HepG2 (cell line): Measurements from ENCODE around the gene PDXDC1. TPM values are rescaled to one million over a fixed set of nuclear protein-coding genes. Genes with fewer than 3 reads are reported as not detected.

Experiments used
- ATM ChIP-seq: fragments of 450-650 bp; IDR thresholded peaks from 2 replicates; pipeline ENCODE4 v1.7.1; 2017; ENCODE audit warnings: mild to moderate bottlenecking, borderline replicate concordance
- MED1 ChIP-seq: sonication (generic); formaldehyde crosslinking; IDR thresholded peaks from 2 replicates; pipeline ENCODE4 v1.4.0; 2020; ENCODE audit warnings: missing genetic modification reagents
- PHF21A ChIP-seq: sonication (generic); formaldehyde crosslinking; IDR thresholded peaks from 2 replicates; pipeline ENCODE4 v1.5.0; 2020; ENCODE audit warnings: mild to moderate bottlenecking, missing genetic modification reagents
- RORA ChIP-seq: sonication (generic); formaldehyde crosslinking; IDR thresholded peaks from 2 replicates; pipeline ENCODE4 v1.5.0; 2020; ENCODE audit warnings: mild to moderate bottlenecking, missing genetic modification reagents, moderate library complexity
- ZFP36L2 ChIP-seq: sonication (generic); formaldehyde crosslinking; IDR thresholded peaks from 2 replicates; pipeline ENCODE4 v1.4.0; 2020; ENCODE audit warnings: missing genetic modification reagents
- ZFP37 ChIP-seq: sonication (generic); formaldehyde crosslinking; IDR thresholded peaks from 2 replicates; pipeline ENCODE4 v1.4.0; 2020; ENCODE audit warnings: missing genetic modification reagents, borderline replicate concordance
- ZNF234 ChIP-seq: sonication (generic); formaldehyde crosslinking; conservative IDR thresholded peaks from 2 replicates; pipeline ENCODE4 v1.5.1; 2020; ENCODE audit warnings: mild to moderate bottlenecking, missing genetic modification reagents
- ZNF460 ChIP-seq: sonication (generic); formaldehyde crosslinking; IDR thresholded peaks from 2 replicates; pipeline ENCODE4 v1.5.1; 2020; ENCODE audit warnings: missing genetic modification reagents, mild to moderate bottlenecking, borderline replicate concordance
- ZNF558 ChIP-seq: sonication (generic); formaldehyde crosslinking; IDR thresholded peaks from 2 replicates; pipeline ENCODE4 v1.9.0; 2022; ENCODE audit warnings: mild to moderate bottlenecking, missing genetic modification reagents, borderline replicate concordance
- ZNF672 ChIP-seq: sonication (generic); formaldehyde crosslinking; IDR thresholded peaks from 2 replicates; pipeline ENCODE4 v1.8.1; 2022; ENCODE audit warnings: missing genetic modification reagents
- polyA plus RNA-seq, 8 experiments: library from polyadenylated mRNA; depleted of rRNA in 3 of 8; stranded (reverse) in 7 of 8; unstranded in 1 of 8; fragments of >200 nt; fragmentation: Illumina TruSeq in 4 of 8; extraction: Trizol in 4 of 8; gene quantifications; 2 replicates each; pipeline versions ENCODE4 v1.2.1 to v1.2.3, GENCODE V29; 2011 to 2016; ENCODE audit warnings: low read depth in 4 of 8, missing spikeins in 1 of 8, mixed read lengths in 1 of 8; ENCODE audit not compliant: insufficient read depth in 1 of 8
- total RNA-seq, 5 experiments: library from RNA; depleted of rRNA; stranded (reverse); fragments of >200 nt; fragmentation: Illumina TruSeq; extraction: Trizol; gene quantifications; 2 replicates each; pipeline ENCODE4 v1.2.3, GENCODE V29; 2016; ENCODE audit warnings: low read depth in 1 of 5
- TF ChIP-seq, protein P1 (sequence below): sonication (generic); formaldehyde crosslinking; IDR thresholded peaks from 2 replicates; pipeline ENCODE4 v1.4.0; 2020; ENCODE audit warnings: mild to moderate bottlenecking, missing genetic modification reagents
- TF ChIP-seq, protein P2 (sequence below): sonication (generic); formaldehyde crosslinking; IDR thresholded peaks from 2 replicates; pipeline ENCODE4 v1.4.0; 2020; ENCODE audit warnings: missing genetic modification reagents, mild to moderate bottlenecking, borderline replicate concordance
- TF ChIP-seq, protein P3 (sequence below): sonication (generic); formaldehyde crosslinking; IDR thresholded peaks from 2 replicates; pipeline ENCODE4 v1.9.0; 2022; ENCODE audit warnings: low read depth, missing genetic modification reagents
- TF ChIP-seq, protein P4 (sequence below): IDR thresholded peaks from 2 replicates; pipeline ENCODE4 v1.6.1; 2016; ENCODE audit warnings: mild to moderate bottlenecking, missing biosample characterization, missing genetic modification reagents
- TF ChIP-seq, protein P5 (sequence below): sonication (generic); formaldehyde crosslinking; IDR thresholded peaks from 2 replicates; pipeline ENCODE4 v1.4.0; 2020; ENCODE audit warnings: low read depth, mild to moderate bottlenecking, missing genetic modification reagents

Gene PDXDC1
- total and polyA plus RNA-seq, 2 of the 13 experiments (the other 11 are each of a cell fraction or from before 2014, with no cell fraction given): 133 to 169 TPM

DNA sequence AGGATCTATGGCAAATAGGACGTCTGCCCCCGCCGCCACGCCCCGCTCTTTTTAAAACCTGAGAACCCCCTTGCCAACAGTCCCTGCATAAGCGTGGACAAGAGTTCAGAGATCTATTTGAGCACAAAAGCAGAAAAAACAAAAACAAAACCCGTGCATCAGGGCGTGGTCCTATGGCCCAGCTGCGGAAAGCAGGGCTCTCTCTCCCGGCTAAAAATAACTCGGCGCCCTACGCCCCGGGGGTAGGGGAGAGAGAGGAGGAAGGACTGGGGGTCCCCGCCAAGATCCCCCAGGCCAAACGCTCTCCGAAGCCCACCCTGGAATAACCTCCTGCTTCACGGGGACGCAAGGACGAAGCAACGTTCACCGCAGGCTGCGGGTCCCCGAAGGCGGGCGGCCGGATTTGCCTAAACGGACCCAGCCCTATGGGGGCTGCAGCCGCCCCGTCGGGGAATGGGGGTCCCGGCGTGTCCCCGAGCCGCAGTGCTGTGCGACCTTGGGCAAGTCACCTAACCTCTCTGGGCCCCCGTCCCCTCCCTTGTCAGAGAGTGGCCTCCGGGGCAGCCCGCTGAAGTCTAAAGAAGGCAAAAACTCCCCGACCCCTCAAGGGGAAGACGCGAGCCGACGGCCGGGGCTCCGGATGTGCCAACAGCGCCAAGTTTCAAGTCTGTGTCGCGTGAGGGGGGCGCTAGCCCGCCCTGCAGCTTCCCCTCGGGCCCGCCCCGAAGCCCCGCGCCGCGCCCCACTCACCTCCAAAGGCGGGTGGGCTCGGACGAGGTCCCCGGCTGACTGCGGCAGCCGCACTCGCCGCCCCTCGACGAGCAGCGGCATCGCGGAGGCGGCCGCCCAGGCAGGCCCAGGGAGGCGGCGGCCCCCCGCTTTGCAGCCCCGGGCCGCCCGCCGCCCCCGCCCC is 80.6 kb downstream of the PDXDC1 start (continued):
- TF ChIP-seq, protein P1, sequence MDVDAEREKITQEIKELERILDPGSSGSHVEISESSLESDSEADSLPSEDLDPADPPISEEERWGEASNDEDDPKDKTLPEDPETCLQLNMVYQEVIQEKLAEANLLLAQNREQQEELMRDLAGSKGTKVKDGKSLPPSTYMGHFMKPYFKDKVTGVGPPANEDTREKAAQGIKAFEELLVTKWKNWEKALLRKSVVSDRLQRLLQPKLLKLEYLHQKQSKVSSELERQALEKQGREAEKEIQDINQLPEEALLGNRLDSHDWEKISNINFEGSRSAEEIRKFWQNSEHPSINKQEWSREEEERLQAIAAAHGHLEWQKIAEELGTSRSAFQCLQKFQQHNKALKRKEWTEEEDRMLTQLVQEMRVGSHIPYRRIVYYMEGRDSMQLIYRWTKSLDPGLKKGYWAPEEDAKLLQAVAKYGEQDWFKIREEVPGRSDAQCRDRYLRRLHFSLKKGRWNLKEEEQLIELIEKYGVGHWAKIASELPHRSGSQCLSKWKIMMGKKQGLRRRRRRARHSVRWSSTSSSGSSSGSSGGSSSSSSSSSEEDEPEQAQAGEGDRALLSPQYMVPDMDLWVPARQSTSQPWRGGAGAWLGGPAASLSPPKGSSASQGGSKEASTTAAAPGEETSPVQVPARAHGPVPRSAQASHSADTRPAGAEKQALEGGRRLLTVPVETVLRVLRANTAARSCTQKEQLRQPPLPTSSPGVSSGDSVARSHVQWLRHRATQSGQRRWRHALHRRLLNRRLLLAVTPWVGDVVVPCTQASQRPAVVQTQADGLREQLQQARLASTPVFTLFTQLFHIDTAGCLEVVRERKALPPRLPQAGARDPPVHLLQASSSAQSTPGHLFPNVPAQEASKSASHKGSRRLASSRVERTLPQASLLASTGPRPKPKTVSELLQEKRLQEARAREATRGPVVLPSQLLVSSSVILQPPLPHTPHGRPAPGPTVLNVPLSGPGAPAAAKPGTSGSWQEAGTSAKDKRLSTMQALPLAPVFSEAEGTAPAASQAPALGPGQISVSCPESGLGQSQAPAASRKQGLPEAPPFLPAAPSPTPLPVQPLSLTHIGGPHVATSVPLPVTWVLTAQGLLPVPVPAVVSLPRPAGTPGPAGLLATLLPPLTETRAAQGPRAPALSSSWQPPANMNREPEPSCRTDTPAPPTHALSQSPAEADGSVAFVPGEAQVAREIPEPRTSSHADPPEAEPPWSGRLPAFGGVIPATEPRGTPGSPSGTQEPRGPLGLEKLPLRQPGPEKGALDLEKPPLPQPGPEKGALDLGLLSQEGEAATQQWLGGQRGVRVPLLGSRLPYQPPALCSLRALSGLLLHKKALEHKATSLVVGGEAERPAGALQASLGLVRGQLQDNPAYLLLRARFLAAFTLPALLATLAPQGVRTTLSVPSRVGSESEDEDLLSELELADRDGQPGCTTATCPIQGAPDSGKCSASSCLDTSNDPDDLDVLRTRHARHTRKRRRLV (CRISPR knock-in tag): peak; percentile 39
- TF ChIP-seq RORA (CRISPR knock-in tag) (no peak), PHF21A (CRISPR knock-in tag) (no peak), MED1 (CRISPR knock-in tag) (peak; percentile 38; the same call in 1 of the 2 replicates), ZFP37 (CRISPR knock-in tag) (no peak), ZFP36L2 (CRISPR knock-in tag) (no peak), ZNF672 (no peak), ZNF234 (CRISPR knock-in tag) (0 out of 2 replicates have a peak, but pooled peaks have one; percentile 79), ZNF460 (CRISPR knock-in tag) (no peak), ZNF558 (CRISPR knock-in tag) (no peak), ATM (no peak)
- TF ChIP-seq, protein P2, sequence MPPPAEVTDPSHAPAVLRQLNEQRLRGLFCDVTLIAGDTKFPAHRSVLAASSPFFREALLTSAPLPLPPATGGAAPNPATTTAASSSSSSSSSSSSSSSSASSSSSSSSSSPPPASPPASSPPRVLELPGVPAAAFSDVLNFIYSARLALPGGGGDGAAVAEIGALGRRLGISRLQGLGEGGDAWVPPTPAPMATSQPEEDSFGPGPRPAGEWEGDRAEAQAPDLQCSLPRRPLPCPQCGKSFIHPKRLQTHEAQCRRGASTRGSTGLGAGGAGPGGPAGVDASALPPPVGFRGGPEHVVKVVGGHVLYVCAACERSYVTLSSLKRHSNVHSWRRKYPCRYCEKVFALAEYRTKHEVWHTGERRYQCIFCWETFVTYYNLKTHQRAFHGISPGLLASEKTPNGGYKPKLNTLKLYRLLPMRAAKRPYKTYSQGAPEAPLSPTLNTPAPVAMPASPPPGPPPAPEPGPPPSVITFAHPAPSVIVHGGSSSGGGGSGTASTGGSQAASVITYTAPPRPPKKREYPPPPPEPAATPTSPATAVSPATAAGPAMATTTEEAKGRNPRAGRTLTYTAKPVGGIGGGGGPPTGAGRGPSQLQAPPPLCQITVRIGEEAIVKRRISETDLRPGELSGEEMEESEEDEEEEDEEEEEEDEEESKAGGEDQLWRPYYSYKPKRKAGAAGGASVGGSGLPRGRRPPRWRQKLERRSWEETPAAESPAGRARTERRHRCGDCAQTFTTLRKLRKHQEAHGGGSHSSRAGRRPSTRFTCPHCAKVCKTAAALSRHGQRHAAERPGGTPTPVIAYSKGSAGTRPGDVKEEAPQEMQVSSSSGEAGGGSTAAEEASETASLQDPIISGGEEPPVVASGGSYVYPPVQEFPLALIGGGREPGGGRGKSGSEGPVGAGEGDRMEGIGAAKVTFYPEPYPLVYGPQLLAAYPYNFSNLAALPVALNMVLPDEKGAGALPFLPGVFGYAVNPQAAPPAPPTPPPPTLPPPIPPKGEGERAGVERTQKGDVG (CRISPR knock-in tag): no peak; the same call in 1 of the 2 replicates
- TF ChIP-seq, protein P3, sequence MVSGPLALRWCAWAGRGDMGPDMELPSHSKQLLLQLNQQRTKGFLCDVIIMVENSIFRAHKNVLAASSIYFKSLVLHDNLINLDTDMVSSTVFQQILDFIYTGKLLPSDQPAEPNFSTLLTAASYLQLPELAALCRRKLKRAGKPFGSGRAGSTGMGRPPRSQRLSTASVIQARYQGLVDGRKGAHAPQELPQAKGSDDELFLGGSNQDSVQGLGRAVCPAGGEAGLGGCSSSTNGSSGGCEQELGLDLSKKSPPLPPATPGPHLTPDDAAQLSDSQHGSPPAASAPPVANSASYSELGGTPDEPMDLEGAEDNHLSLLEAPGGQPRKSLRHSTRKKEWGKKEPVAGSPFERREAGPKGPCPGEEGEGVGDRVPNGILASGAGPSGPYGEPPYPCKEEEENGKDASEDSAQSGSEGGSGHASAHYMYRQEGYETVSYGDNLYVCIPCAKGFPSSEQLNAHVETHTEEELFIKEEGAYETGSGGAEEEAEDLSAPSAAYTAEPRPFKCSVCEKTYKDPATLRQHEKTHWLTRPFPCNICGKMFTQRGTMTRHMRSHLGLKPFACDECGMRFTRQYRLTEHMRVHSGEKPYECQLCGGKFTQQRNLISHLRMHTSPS (CRISPR knock-in tag): no peak; the same call in 1 of the 2 replicates
- TF ChIP-seq, protein P4, sequence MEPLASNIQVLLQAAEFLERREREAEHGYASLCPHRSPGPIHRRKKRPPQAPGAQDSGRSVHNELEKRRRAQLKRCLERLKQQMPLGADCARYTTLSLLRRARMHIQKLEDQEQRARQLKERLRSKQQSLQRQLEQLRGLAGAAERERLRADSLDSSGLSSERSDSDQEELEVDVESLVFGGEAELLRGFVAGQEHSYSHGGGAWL (CRISPR knock-in tag): no peak
- TF ChIP-seq, protein P5, sequence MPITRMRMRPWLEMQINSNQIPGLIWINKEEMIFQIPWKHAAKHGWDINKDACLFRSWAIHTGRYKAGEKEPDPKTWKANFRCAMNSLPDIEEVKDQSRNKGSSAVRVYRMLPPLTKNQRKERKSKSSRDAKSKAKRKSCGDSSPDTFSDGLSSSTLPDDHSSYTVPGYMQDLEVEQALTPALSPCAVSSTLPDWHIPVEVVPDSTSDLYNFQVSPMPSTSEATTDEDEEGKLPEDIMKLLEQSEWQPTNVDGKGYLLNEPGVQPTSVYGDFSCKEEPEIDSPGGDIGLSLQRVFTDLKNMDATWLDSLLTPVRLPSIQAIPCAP (CRISPR knock-in tag): 0 out of 2 replicates have a peak, but pooled peaks have one; percentile 25
